ENCODE measurements around the gene RBM11.
A peak's percentile ranks its signal among the peaks of the same experiment; 100 is the strongest.
"Not testable (repeated sequence)": the region's sequence is repeated elsewhere in the genome, so short reads cannot be mapped to it uniquely, and the experiment has no call there.

RBM11 gene, protein sequence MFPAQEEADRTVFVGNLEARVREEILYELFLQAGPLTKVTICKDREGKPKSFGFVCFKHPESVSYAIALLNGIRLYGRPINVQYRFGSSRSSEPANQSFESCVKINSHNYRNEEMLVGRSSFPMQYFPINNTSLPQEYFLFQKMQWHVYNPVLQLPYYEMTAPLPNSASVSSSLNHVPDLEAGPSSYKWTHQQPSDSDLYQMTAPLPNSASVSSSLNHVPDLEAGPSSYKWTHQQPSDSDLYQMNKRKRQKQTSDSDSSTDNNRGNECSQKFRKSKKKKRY

DNA sequence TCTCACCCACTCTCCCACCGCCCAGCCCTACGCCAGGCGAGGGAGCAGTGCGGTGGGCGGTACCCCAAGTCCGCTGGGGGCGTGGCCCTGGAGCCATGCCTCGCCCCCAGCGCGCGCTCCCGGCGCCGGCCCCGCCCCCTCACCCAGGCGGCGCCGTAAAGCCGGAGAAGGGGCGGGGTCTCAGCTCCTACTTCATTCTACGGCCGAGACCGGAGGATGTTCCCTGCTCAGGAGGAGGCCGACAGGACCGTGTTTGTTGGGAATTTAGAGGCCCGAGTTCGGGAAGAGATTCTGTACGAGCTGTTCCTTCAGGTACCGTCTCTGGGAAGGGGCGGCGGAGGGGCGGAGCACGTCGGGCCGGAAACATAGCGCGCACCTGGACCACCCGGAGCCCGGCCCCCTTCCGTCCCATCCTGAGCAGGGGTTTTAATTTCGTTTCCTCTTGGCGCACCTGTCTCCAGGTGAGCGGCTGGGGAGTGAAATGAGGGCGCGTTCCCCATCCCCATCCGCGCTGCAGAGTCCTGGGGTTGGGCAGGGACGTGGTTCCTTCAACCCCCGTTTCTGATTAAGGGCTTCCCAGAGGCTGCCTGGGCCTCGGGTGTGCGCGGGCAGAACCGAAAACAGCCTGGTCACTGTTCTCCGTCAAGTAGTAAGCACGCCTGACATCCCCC, at the start of gene RBM11:
TSS of gene RBM11 (plus strand) at position 187 of the 671 bp plus-strand sequence. CDS start at position 217, 30 bp downstream.
- peak; percentile 42 to 57 (median 49) for DNase-seq (ENCODE audit: low read depth in 2 of 3, low spot score in 2 of 3)

DNA sequence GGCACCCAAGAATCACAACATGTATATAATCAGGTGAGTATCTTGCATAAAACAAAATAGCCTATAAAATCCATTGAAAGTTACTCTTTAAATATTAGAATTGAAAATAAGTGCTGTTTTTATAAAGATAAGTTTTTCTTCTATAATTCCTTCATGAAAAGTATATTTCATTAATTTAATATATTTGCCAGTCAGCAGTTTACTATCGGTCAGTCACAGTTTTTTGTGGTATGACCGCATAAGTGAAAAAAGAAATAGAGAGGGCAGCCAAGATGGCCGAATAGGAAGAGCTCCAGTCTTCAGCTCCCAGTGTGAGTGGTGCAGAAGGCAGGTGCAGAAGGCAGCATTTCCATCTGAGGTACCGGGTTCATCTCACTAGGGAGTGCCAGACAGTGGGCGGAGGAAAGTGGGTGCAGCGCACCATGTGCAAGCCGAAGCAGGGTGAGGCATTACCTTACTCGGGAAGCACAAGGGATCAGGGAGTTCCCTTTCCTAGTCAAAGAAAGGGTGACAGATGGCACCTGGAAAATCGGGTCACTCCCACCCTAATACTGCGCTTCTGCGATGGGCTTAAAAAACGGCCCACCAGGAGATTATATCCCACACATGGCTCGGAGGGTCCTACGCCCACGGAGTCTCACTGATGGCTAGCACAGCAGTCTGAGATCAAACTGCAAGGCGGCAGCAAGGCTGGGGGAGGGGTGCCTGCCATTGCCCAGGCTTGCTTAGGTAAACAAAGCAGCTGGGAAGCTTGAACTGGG, 49.3 kb upstream of the RBM11 start:
- DNase-seq (ENCODE audit: low read depth in 2 of 3, low spot score in 2 of 3): not testable (repeated sequence)

DNA sequence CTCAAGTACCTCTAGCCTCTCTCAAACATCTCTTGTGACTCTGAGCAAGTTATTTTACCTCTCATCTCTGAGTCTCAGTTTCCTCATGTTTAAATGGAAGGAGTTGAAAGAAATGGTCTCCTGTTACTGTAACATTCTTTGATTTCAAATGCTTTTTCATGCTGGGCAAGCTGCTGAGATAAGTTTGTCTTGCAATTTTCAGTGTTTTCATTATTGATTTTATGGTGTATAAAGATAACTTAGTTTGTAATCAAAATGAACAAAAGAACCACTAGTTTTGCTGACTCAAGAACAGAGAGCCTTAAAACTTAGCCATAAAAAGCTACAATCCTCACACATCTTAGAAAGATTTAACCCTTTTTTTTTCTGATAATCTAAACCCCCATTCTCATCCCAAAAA, 9.7 kb upstream of the RBM11 start:
- no peak for DNase-seq (ENCODE audit: low read depth in 2 of 3, low spot score in 2 of 3)

DNA sequence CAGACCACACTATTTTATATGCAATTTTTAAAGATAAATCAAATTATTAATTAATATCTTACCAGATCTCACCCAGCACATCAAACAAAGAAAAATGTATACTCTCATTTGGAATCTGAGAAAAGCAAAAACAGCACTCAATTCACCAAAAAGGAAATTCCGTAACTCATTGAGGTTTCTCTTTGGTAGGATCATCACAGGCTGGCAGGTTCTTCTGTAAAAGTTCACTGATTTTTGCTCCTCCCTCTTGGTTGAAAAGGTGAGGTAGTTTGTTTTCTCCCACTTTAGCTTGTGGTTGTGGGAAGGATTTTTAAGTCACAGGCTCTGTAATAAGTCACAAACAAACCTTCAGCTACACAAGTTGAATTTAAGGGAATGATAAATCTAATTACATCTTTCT, 5.2 kb upstream of the RBM11 start, which contains the start of gene LIPI:
TSS of gene LIPI (minus strand) at position 218 of the 400 bp plus-strand sequence. CDS start at position 108, 110 bp downstream.
- no peak for DNase-seq (ENCODE audit: low read depth in 2 of 3, low spot score in 2 of 3)

DNA sequence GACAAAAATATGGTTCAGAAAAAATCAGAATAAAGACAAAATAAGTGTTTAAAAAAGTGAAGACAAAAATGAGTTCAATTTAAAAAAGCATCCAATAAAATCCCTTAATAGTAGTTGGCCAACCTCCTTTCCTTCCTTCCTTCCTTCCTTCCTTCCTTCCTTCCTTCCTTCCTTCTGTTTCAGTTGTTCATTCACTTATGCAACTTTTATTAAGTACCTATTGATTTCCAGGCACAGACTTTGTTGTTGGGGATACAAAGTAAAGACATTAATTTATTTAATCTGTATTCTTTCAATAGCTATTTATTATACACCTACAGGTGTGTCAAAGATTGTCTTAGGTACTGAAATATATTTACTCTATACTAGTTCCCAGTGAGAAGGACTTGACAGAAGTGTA, 2.8 kb upstream of the RBM11 start:
- DNase-seq (ENCODE audit: low read depth in 2 of 3, low spot score in 2 of 3): no peak

DNA sequence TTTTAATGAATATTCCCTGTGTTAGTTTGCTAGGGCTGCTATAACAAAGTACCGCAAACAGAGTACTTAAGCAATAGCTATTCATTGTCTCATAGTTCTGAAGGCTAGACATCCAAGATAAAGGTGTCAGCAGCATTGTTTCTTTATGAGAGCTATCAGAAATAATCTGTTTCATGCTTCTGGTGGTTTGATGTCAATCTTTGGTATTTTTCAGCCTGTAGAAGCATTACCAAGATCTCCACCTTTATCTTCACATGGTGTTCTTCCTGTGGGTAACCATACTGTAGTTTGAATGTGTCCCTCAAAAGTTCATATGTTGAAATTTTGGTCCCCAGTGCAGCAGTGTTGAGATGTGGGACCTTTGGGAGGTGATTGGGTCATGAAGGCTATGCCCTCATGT, 7.4 kb downstream of the RBM11 start:
- DNase-seq (ENCODE audit: low read depth in 2 of 3, low spot score in 2 of 3): no peak

DNA sequence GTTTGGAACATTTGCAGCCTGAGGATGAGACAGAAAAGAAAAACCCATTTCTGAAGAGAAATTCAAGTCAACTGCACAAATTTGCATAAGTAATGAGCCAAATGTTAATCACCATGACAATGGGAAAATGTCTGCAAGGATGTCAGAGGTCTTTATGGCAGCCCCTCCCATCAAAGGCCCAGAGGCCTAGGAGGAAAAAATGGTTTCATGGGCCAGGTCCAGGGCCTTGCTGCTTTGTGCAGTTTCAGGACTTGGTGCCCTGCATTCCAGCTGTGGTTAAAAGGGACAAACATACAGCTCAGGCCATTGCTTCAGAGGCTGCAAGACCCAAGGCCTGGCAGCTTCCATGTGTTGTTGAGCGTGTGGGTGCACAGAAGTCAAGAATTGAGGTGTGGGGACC, 13.4 kb downstream of the RBM11 start:
- no peak for DNase-seq (ENCODE audit: low read depth in 2 of 3, low spot score in 2 of 3)

DNA sequence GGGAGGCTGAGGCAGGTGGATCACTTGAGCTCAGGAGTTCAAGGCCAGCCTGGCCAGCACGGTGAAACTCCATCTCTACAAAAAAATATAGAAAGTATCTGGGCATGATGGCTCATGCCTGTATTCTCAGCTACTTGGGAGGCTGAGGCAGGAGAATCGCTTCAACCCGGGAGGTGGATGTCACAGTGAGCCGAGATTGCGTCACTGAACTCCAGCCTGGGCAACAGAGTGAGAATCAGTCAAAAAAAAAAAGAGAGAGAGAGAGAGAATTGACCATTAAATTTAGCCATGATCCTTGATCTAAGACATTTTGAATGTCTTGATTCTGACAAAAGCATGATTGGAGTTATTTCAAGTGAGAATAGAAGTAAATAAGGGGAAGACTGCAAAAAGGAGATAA, 19.1 kb downstream of the RBM11 start:
- no peak for DNase-seq (ENCODE audit: low read depth in 2 of 3, low spot score in 2 of 3)

DNA sequence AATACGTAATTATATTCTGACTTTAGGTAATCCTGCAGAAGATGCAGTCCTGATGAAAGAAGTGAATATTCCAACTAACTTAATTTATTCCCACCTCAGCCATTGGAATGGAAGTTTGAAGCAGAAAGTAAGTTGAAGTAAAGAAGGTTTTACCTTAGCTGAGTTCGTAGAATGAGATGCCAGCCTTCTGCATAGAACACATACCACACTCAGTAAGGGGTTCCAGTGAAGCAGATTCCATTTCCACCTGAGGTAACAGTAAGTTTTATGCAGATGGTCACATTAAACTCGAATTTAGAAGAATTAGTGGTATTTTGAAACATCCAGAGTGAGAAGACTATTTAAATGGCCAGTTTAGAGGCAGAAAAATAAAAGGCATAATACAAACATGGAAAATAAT, 20.2 kb downstream of the RBM11 start:
- no peak for DNase-seq (ENCODE audit: low read depth in 2 of 3, low spot score in 2 of 3)

DNA sequence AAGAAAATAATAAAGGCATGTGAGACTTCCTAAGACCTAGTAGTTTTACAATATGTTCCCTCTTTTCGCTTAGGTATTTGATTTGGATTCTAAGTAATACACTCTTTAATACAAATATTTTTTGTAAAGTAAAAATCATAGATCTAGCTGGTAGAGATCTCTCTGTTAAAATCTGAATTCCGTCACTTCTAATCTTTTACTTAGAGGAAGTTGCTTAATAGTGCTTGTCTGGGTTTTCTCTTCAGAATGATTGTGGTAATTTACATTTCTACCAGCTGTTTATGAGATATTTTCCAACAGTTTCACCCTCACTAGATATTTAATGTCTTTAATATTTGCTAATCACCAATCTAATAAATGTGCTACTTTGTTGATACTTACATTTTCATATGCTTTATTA, 23.3 kb downstream of the RBM11 start:
- no peak for DNase-seq (ENCODE audit: low read depth in 2 of 3, low spot score in 2 of 3)

DNA sequence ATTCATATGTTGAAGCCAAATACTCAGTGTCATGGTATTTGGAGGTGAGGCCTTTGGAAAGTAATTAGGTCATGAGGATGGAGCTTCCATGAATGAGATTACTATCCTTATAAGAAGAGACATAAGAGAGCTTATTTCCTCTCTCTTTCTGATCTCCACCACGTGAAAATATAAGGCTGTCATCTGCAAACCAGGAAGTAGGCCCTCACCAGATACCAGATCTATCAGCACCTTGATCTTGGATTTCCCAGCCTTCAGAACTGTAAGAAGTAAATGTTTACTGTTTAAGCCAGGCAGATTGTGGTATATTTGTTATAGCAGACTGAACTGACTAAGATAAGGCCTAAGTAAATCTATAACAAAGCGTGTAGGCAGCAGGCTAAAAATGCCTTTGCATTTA, 25.3 kb downstream of the RBM11 start:
- DNase-seq (ENCODE audit: low read depth in 2 of 3, low spot score in 2 of 3): no peak

DNA sequence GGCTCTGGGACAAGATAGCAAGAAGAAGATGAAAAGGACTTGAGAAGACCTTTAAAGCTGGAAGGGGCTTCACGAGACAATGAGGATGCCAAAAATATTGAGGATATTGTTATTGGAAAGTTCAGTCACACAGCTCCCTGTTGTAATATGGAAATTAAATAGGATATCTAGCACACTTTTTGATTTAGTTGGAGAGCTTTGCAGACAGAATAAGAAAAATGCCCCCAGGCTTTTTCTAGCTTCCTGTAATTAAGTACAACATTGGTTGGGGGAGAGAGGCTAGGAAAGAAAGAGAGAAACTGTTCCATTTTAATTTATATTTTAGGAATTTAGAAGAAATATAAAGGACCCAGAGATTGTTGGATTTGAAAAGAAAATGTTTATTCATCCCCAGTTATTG, 27.5 kb downstream of the RBM11 start:
- no peak for DNase-seq (ENCODE audit: low read depth in 2 of 3, low spot score in 2 of 3)

DNA sequence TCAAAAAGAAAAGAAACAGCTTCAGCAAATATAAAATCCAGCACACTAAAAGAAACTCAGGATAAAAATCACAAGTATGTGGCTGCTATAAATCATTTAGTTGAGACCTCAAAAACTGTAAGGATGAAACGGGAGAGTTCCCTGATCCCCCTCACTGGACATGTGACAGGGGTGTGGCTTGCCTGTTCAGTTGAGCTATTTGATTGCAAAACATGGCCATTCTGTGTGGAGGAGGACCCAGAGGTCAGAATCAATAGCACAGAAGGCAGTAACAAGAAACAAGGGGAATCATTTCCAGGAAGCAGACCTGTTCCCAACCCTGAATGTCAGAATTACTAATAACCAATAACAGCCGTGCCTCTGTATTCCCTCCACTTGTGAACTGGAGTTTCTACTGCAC, 27.9 kb downstream of the RBM11 start:
- DNase-seq (ENCODE audit: low read depth in 2 of 3, low spot score in 2 of 3): no peak

DNA sequence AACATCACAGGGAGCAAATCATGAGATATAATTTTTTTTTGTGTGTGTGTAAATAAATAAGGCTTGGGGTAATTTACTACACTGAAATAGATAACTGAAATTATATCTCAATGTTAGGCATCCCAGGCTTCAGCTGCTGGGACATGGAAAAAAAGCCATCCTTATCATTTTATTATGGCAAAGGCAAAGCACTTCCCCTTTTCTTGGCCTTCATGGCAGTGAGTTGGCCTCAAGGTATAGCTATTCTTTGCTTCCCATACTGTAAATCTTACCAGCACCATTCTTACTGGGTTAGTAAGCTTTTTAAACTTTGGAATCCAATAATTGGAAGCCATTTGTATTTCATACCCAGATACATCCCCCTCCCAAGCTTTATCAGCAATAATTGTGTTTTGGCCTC, 29.0 kb downstream of the RBM11 start:
- DNase-seq (ENCODE audit: low read depth in 2 of 3, low spot score in 2 of 3): no peak

DNA sequence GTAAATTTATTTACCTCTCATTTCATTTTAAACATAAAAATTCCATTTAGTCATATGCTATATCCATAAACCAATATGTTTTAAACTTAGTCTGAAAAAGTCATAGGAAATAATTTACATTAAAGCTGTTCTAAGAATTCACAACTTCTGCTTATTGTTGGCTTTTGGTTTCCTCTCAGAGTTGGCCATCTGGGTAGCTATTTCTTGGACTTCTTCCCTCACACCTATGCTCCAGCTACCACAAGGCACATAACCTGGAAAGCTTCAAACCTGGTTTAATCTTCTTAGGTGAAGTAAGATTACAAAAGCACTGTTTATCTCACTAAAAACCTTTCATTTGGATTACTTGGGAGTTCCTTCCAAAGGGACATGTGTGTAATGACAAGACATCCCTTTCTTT, 29.8 kb downstream of the RBM11 start:
- no peak for DNase-seq (ENCODE audit: low read depth in 2 of 3, low spot score in 2 of 3)

DNA sequence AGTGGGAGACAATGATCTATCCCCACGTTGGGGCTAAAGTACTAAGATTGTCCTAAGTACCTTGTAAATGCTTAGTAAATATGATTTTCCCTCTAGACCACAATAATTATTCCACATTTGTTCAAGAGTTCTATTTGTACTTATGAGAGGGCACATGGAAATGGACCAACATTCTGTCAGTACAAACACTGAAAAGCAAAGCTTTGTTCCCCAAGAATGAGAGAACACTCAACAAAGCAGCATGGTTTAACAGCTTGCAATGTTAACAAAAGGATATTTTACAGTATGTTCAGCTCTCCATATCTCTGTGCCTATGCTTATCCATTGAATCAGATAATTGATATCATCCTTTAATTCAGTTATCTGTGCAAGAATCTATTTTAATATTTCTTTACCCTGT, 35.4 kb downstream of the RBM11 start:
- DNase-seq (ENCODE audit: low read depth in 2 of 3, low spot score in 2 of 3): no peak

DNA sequence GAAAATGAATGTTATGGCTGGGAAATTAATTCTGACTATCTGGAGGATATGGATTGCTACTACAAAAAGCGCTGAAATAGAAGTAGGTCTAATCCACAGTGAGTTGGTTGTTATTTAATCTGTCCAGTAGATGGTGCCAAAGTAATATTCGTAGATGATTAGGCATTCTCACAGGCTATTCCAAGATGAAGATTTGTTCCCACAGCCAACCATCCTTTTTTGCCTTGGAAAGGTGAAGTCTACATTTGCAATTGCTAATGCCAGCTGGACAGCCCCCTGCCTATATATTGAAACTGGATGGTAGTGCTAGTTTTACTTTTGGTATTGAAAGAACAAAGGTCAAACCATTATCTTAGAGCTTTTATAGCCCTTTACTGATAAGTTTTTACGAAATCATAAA, 43.8 kb downstream of the RBM11 start:
- DNase-seq (ENCODE audit: low read depth in 2 of 3, low spot score in 2 of 3): no peak

DNA sequence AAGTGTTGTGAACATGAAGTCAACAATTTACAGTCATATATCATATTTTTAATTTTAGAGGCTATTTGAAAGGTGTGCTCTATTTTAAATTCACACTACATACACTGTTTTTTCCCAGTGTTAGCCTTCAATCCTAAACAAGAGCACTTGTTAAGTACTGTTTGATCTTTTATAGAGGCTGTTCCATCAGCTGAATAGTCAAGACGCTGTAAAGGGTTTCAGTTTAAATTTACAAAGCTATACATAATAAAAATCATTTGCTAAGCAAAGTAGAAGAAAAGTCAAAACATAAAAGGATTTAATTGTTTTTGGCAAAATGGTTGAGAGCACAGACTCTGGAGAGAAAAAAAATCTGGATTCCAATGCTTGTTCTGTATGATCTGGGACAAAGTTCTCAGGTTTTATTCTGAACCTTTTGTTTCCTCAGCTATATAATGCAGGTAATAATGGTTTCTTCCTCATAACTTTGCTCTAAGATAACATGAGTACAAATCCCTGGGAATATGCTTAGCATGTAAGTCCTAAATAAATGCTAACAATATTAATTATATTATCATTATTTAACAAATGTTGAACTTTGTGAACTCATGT, 44.3 kb downstream of the RBM11 start:
- no peak for DNase-seq (ENCODE audit: low read depth in 2 of 3, low spot score in 2 of 3)

DNA sequence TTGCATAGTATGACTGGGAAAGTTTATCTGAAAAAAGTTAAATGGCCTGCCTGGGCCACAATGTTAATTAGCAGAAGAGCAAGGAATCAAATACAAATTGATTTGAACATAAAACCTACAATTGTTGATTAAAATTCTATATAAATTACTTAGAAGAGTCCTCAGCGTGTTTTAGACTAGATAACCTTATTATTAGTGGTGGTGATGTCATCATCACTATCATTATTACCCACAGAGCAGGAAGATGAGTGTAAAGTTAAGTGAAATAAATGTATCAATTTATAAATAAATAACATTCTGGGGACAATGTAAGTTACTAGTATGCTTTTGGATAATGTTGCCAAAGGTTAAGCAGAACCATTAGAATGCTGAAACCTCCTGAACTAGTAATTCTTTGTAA, 46.1 kb downstream of the RBM11 start:
- DNase-seq (ENCODE audit: low read depth in 2 of 3, low spot score in 2 of 3): no peak

DNA sequence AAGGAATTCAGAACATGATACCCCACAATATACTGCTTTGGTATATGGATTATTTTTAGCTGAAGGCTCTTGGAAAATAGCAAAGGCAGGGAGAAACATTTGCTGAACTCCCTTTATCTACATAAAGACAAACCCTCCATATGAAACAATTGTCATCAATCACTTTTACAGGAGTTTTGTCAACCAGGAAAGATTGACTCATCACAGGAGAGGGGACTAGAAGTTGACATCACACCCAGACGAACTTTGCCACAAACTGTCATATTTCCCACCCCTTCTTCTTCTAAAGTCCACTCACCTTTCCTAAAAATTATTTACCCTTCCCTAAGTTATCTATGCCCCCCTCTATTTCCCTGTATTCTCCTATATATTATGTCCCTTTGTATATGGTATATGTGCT, 47.9 kb downstream of the RBM11 start:
- no peak for DNase-seq (ENCODE audit: low read depth in 2 of 3, low spot score in 2 of 3)

DNA sequence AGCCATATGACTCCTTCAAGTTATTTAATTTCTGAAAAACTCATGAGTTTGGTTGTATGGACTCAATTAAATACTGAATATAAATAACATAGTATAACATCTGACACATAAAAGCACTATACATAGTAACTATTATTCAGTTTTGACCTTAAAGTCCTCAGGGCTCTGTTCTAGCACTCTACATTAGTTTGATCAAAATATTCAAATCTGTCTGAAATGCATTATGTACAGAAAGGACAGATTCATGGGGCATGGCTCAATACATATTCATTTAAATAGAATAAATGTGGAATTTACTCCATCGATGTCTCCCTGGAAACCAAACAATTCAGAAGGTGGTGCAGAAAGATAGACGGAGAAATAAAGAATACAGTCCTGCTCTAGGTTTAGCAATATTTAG, 49.1 kb downstream of the RBM11 start:
- no peak for DNase-seq (ENCODE audit: low read depth in 2 of 3, low spot score in 2 of 3)

DNA sequence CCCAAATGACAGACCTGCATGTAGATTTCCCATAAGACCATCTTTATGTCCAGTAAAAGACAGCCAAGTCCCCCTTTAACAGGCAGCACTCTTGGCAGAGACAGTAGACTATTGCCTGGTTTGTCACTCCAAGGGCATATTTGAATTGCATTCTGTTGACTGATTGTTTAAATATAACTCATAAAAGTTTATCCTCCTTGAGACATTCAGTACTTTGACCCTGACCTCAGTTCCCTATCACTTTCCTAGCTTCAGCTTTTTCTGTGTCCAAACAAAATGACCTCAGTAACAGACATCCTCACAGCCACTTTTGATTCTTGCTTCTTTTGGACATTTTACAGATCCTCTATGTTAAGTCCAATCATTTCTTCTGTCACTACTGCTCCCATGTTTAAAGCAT, 51.1 kb downstream of the RBM11 start:
- DNase-seq (ENCODE audit: low read depth in 2 of 3, low spot score in 2 of 3): no peak

All from activated CD8-positive, alpha-beta memory T cell treated with anti-CD3 and anti-CD28 coated beads for 48 hours (primary cell).